ENCODE results near the gene MARCHF3. TPM values are rescaled to one million over a fixed set of nuclear protein-coding genes. Genes with fewer than 3 reads are reported as not detected.
"Not testable (repeated sequence)": the region's sequence is repeated elsewhere in the genome, so short reads cannot be mapped to it uniquely, and the experiment has no call there.

Gene MARCHF3
- polyA plus RNA-seq, 3 donors = 6.8 to 8.2 (median 7.2) TPM

DNA sequence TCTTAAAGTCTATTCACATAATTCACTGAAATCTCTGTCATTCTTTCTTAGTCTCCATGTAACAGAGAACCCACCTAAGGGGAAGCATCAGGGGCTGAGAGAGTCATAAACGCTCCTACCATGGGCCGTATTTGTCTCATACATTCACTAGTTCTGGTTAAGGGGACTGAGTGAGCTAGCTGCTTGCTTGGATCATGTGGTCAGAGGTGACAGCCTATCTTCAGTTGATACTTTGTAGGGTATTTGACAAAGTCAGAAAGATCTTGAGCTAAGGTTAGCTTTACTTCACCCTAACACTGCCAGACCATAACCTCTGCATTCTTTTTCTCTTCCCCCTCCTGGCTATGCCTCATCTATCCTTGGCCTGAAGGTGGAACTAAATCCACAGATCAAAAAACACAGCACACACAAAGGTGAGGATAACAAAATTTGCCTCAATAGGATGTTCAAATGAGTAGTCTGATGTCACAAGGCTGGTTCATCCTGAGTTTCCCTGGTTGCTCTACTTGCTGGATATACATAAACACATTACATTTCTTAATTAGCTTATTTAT lies 66.5 kb downstream of the MARCHF3 start:
- DNase-seq (ENCODE audit: low read depth in 3 of 3, low spot score in 2 of 3) = no peak

DNA sequence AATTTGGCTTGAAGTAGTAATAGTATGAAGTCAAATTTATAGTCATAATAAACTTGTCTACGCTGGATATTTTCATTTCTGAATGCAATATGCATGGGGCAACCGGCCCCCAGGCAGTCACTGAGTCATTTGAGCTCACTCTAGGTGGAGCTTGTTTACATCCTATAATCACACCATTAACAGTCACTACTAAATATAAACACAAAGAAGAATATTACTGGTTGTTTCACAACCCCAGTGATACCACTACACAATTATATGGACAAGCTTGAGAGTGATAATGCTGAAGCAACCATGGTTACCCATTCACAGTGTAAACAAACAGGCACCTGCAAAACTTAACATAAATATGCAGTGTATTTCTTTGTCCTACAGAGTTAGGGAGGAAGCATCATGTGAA lies 68.7 kb downstream of the MARCHF3 start:
- DNase-seq (ENCODE audit: low read depth in 3 of 3, low spot score in 2 of 3) = no peak

DNA sequence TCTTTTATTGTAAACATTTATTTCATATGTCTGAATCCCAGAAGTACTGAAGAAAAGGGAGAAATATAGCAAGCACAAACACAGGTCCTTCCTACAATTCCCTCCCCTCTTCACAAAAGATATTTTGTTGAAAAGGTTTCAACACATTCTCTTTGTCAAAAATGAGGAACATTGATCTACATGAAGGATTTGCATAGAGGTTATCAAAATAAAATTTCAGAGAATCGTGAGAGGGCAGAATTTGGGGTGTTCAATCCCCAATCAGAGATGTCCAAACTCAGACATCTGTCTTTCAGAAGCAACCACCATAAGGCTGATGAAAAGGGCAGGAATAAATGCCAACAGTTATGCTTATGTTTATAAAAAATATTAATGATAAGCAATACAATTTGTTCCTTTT lies 69.2 kb downstream of the MARCHF3 start:
- DNase-seq (ENCODE audit: low read depth in 3 of 3, low spot score in 2 of 3) = no peak

DNA sequence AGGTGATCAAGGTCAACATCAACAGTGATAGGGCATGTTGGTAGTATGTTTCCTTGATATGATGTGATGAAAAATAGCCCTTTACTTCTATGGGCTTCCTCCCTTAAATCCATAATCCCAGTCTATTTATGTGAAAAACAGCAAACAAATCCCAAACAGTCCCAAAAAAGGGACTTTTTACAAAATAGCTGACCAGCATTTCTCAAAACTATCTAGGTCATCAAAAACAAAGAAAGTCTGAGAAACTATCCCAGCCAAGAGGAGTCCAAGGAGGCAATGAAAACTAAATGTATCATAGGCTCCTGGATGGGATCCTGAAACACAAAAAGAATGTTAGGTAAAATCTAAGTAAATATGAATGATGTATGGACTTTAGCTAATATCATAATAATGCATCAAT lies 71.2 kb downstream of the MARCHF3 start:
- no peak for DNase-seq (ENCODE audit: low read depth in 3 of 3, low spot score in 2 of 3)

DNA sequence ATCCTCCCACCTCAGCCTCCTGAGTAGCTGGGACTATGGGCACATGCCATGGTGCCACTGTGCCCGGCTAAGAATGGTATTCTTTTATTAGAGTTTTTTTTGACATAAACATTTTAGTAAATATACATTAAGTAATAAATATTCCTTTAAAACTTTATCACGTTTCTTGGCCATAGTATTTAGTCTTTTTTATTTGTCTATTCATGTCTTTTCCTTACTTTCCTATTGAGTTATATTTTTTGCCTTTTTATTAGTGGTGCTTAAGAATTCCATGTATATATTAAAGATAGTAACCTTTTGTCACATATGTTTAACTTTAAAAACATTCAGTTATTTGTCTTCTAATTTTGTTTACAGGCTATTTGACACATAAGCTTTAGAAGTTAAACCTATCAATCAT lies 73.4 kb downstream of the MARCHF3 start:
- no peak for DNase-seq (ENCODE audit: low read depth in 3 of 3, low spot score in 2 of 3)

DNA sequence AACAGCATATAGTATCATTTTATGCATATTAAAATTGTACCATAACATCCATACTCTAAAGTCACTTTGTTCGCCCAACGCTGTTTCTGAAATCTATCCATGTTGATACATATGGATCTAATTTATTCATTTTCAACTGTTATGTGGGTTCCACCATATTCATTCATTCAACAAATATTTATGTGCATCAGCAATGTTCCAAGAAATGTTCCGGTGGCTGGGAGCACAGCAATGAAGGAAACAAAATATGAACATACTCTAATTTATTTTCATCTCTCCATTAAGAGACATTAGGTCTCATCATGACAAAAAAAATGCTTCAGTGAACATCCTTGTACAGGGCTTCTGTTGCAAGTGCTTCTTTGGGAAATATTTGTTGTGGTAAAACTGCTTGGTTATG lies 75.4 kb downstream of the MARCHF3 start:
- DNase-seq (ENCODE audit: low read depth in 3 of 3, low spot score in 2 of 3) = no peak

DNA sequence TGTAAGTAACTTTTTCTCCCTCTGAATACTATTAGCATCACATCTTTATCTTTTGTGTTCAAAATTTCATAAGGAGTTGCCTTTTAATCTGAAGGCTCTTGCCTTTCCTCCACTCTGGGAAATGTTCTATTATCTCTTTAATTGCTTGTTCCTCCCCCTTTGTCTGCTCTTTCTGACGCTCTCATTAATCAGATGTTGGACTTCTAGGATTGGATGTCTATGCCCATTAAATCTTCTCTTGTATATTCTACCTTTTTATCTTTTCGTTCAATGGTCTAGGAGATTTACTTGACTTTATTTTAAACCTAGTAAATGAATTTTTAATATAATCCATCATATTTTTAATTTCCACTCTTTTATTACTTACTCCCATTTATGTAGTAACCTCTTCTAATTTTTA lies 76.7 kb downstream of the MARCHF3 start:
- no peak for DNase-seq (ENCODE audit: low read depth in 3 of 3, low spot score in 2 of 3)

DNA sequence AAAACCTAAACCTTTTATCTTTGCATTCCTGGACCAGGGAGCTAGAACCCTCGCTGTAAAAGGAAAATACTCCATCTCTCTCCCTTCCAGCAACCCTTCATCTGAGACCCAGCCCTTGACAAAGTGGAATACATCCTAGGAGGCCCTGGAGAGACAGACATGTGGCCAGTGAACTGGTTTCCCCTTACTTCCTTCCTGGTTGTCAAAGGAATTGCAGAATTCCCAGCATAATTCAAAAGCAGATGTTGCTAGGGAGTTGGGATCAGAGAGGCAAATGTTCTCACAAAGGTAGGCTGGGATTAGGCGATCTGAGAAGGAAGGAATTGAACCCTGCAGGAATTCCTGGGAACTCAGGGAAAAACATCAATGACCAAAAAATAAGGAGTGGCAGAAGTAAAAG lies 80.9 kb downstream of the MARCHF3 start:
- DNase-seq (ENCODE audit: low read depth in 3 of 3, low spot score in 2 of 3) = no peak

DNA sequence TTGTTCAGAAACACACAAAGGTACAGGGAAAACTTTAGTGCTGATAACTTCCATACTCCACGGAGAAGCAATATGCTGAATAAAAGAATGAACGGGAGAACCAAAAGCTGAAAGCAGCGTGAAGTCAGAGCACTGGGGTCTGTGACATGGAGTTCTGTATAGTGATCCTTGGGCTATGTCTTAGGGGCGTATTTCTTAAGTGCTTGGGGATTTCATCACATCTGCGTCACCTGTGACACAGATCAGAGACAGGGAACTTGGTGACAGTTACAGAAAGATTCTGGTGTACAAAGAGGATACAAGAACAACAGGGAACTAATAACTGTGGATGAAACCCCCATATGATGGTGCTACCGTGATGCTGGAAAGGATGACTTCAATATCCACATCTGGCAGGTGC lies 81.9 kb downstream of the MARCHF3 start:
- DNase-seq (ENCODE audit: low read depth in 3 of 3, low spot score in 2 of 3) = no peak

DNA sequence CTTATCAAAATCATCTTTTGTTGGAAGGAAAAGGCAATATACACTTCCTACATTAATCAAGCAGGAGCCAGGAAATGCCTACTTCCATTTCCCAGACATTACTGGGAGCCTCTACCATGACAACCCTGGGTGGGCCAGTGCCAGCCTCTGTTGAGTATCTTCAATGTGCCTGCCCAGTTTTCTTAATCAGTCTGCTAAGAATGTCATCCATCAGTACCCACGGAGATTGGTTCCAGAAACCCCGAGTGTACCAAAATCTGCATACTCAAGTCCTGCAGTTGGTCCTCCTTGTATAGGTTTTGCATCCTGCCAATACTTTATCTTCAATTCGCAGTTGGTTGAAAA lies 82.4 kb downstream of the MARCHF3 start:
- no peak for DNase-seq (ENCODE audit: low read depth in 3 of 3, low spot score in 2 of 3)

DNA sequence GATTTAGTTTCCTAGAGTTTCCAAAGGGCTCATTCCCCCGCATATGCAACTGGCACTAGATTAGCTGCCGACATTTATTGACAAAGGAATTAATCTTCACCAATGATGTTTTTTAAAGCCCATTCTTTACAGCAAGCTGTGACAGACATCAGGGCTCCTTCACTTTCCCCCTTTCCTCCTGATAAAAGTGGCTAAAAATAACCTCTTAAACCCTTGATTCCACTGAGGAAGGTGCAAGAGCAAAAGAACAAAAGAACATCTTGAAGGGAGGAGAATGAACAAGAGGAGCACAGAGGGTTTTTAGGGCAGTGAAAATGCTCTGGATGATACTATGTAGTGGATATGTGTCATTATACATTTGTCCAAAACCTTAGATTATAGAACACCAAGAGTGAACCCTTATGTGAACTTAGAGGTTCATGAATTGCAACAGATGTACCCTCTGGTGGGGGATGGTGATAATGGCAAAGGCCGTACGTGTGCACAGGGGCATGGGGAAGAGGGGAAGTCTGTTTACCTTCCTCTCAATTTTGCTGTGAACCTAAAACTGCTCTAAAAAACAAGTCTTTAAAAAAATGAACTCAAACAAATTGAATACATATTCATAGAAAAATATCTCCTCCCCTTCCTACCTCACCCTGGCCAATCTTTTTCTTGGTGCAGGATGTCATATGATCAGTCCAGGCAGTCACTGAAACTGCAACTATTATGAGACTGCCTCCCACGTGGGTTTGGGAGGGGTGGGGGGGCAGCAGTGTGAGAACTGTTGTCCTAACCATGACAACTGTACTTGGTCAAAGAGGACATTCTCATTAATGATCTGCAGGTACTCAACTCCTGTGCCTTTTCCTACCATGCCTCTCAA lies 83.0 kb downstream of the MARCHF3 start:
- DNase-seq (ENCODE audit: low read depth in 3 of 3, low spot score in 2 of 3) = no peak

DNA sequence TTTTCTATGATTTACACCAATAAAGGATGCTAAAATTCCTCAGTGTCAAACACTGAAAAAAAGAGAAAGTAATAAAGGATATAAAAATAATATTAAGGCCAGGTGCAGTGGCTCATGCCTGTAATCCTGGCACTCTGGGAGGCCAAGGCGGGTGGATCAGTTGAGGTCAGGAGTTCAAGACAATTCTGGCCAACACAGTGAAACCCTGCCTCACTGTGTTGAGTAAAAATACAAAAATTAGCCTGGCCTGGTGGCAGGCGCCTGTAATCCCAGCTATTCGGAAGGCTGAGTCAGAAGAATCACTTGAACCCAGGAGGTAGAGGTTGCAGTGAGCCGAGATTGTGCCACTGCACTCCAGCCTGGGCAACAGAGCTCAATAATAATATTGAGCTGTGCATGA lies 87.5 kb downstream of the MARCHF3 start:
- not testable (repeated sequence) for DNase-seq (ENCODE audit: low read depth in 3 of 3, low spot score in 2 of 3)

DNA sequence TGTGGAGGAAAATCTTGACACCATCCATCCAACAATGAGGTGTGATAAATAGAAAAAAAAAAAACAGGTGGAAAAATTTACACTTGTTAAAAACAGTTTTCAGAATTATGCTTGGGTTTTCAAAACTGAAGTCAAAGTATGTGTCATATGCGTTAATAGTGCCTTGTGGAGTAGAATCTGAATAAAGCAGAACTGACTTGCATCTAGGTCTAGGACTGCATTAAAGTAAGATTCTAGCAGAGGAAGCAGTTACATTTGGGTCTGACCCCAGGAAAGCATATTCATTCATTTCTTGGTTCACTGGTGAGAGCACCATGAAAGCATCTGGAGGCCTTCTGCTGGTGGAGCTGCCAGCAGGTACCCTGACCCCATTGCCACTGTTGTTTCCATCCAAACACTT lies 89.0 kb downstream of the MARCHF3 start:
- DNase-seq (ENCODE audit: low read depth in 3 of 3, low spot score in 2 of 3) = no peak

DNA sequence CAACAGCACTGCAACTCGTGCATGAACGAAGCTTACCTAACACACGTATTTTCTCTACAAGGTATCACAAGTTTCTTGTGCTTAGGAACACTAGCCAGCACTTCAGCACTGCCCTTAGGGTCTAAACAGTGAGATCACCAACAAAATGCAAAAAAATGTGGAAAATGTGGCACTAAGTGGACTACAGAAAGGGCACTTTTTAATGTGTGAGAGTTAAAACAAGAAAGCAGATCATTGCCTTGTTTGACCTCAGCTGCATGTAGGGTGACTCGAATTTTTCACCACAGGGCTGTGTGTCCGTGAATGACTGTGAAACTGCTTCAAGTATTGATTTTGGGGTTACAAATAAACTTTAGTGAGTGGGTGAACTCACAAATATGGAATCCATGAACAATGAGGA lies 90.5 kb downstream of the MARCHF3 start:
- DNase-seq (ENCODE audit: low read depth in 3 of 3, low spot score in 2 of 3) = no peak

DNA sequence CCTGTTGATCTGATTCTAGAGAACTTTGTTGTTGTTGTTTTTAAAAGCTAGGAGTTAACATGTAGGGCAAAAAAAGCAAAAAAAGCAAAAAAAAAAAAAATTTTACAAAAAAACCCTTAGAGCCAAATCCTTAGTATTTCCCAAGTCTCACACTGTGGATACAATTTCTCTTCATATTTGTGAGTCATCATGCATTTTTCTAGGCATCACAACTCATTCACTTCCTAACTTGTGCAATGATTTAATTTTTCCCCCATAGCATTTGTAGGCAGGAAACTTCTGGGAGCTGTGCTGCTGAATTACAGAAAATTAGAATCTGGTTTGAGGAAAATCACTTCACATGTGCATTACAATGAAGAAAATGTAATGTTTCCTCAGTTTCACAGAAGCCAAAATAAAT lies 91.9 kb downstream of the MARCHF3 start:
- no peak for DNase-seq (ENCODE audit: low read depth in 3 of 3, low spot score in 2 of 3)

DNA sequence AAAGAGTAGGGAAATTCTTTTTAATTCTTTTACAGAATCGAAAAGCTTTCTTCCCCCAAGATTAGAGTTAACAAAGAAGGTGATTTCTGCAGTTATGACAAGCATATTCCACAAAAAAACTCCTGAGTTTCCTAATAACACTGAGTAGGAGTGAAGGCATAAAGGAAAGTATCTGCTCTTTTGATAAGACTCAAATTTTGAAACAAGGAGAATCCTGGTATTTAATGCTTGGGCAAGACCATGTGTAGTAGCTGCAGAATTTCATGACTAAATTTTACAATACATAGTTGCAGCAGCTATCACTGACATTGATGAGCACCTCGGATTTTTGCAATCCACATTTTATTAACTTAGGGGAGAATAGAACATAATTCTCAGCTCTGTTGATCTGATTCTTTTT lies 92.6 kb downstream of the MARCHF3 start:
- no peak for DNase-seq (ENCODE audit: low read depth in 3 of 3, low spot score in 2 of 3)

DNA sequence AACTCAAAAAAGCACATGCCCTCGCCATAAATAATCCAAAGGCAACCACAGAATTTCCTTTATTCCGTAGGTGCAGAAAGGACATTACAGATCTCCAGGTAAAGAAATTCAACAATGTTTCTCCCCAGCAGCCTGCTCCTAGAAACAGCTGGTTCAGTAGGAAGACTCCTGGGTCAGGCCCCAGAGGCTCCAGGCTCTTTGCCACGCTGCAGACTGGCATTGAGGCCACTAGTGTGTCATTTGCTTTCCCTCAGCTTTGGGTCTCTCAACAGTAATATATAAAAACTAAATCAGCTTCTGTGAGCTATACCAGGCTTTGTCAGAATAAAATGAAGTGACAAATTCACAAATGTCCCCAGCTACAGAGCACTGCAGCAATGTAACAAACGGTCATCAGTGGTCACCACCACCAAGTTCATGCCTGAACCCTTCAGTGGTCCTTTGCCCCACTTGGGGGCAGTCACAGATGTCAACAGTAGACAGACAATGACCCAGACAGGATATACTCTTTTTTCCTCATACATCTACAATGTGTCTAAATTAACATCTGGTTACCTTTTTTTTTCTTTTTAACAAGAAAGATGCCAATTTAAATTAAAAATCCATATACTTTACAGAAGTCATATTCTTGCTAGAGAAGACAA lies 93.5 kb downstream of the MARCHF3 start:
- DNase-seq (ENCODE audit: low read depth in 3 of 3, low spot score in 2 of 3) = no peak

DNA sequence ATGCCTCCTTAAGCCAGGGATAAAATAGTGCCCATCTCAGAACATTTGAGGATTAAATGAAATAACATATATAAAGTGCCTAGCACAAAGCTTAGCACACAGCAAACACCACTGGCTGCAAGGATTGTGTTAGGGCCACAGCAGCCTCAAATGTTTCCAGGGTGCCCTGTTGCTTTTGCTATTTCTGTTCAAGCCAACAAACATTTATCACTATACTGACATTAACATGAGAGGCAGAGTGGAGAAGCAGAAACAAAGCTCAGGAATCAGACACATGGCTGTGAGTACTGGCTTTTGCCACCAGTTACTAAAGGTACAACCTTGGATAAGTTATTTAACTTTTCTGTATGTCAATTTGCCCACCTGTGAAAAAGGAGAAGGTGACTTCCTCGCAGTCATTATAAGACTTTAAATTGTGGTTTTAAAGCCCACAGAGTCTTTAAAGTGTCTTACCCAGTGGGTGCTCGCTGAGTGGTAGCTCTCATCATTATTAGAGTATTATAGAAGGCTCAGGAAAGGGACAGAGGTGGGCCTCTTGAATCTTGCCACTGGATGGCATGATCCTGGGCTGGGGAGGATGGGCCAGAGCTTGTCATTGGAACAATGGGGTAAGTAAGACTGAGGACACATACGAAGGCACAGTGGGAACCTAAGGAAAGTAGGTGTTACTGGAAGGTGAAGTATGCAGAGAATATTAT lies 98.2 kb downstream of the MARCHF3 start:
- DNase-seq (ENCODE audit: low read depth in 3 of 3, low spot score in 2 of 3) = no peak

DNA sequence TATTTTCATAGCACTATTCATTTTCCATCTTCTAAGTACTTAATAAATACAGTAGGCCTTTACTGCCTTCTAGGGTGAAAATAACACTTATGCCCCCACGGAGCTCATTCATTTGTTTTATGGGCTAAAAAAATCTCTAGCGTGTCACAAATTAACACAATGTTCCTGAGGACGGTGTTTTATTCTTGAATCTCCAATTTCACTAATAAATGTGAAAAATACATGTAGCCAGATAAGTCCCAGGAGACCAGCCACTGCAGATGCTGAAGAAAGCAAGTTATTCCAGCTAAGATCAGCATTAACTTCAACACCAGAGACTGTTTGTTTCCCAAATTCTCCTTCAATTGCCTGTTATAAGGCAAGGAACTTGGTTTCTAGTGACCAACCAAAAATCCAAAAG lies 102.3 kb downstream of the MARCHF3 start:
- DNase-seq (ENCODE audit: low read depth in 3 of 3, low spot score in 2 of 3) = no peak

DNA sequence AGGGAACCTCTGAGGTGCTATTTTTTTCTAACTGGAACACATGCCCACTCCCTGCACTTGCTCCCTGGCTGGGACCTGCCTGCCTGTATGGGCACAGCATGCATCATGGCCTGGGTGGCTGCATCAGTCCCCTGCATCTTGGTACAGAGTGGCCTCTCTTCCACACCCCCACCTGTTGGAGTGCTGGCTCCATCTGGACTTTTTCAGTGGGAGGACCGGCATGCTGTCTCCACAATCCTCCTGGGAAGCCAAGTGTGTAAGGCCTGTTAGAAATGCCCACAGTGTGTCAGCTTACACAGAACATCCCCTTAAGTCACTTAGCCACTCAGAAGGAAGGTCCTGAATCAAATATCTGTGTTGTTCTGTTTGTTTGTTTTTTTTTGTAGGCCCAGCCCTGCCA lies 102.9 kb downstream of the MARCHF3 start:
- peak in 2 of 3 donors; percentile 36 to 49 for DNase-seq (ENCODE audit: low read depth in 3 of 3, low spot score in 2 of 3)

DNA sequence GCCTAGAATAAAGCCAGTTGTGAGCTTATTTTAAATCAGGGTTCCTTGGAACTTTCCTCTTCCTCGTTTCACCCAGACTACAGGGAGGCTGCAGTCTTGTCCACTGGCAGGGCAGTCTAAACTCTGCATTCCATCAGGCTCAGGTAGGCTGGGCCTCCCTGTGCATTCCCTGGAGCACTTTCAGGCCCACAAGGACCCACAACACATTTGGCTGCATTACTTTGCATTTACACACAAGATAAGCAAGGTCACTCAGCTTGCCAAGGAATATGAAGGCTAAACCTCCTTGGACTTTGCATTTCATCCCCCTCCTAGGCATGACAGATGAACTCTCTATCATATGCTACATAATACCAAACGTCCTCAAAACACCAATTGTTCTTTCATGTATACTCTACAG lies 104.2 kb downstream of the MARCHF3 start:
- no peak for DNase-seq (ENCODE audit: low read depth in 3 of 3, low spot score in 2 of 3)

DNA sequence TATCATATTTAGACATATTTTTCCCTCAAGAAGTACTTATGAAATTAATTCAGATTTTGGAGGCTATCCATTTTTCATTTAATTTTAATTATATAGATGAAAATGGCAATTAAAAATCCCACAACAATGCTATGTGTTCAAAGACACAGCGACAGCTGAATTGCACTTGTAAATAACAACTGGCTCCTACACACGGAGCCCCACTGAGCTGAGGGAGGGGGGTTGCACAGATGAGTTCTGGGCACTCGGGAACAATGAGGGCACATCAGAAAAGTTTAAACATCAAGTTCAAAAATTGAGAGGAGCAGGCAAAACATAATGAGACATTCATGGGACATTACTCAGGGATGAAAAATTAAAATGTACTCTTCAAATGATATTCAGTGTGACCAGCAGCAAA lies 104.9 kb downstream of the MARCHF3 start:
- no peak for DNase-seq (ENCODE audit: low read depth in 3 of 3, low spot score in 2 of 3)
